ENCODE results near the gene ACACA. TPM values are rescaled to one million over a fixed set of nuclear protein-coding genes. Genes with fewer than 3 reads are reported as not detected.

The ACACA gene
- total RNA-seq, 4 donors from 2014 or later, result 30.0 to 69.7 (median 49.9) TPM

- H3K9me3 ChIP-seq, result no peaks in the 10 kb centered on the region
- no peak overlapping the region for H3K4me3 ChIP-seq
- H3K4me1 ChIP-seq, result peaks cover 0 to 9% (median 3%) of the 10 kb centered on the region in 4 donors
- DNase-seq (ENCODE audit: low spot score in 2 of 2), result no peak
- no peaks in the 10 kb centered on the region for H3K27me3 ChIP-seq
- H3K27ac ChIP-seq, result no peak overlapping the region
- TF ChIP-seq CTCF (IDR thresholded peaks at IDR 0.05), result no peak
- no peak for TF ChIP-seq POLR2A (IDR thresholded peaks at IDR 0.05)
- no peak for TF ChIP-seq EP300 (IDR thresholded peaks at IDR 0.05)
- H3K36me3 ChIP-seq, result peaks cover 0 to 42% (median 0%) of the 10 kb centered on the region in 3 donors
- 73 to 74% methylated on average over 6 of the region's 6 CpGs for WGBS, 2 donors
Measured at GRCh38 chr17:37134050-37134449, 272.6 kb downstream of the ACACA start.

- WGBS, 2 donors, result 63 to 68% methylated on average over 5 of the region's 5 CpGs
- Histone ChIP-seq H3K4me3 (no peak overlapping the region), H3K27me3 (no peaks in the 10 kb centered on the region), H3K27ac (no peak overlapping the region), H3K9me3 (no peaks in the 10 kb centered on the region), H3K4me1 (peaks cover 0 to 9% (median 3%) of the 10 kb centered on the region in 4 donors), H3K36me3 (peaks cover 0 to 45% (median 0%) of the 10 kb centered on the region in 3 donors)
- TF ChIP-seq EP300 (IDR thresholded peaks at IDR 0.05), result no peak
- TF ChIP-seq POLR2A (IDR thresholded peaks at IDR 0.05), result no peak
- TF ChIP-seq CTCF (IDR thresholded peaks at IDR 0.05), result no peak
- DNase-seq (ENCODE audit: low spot score in 2 of 2), result no peak
Measured at GRCh38 chr17:37133136-37133535, 273.5 kb downstream of the ACACA start.

- TF ChIP-seq POLR2A (IDR thresholded peaks at IDR 0.05), result no peak
- no peak for TF ChIP-seq EP300 (IDR thresholded peaks at IDR 0.05)
- no peak for TF ChIP-seq CTCF (IDR thresholded peaks at IDR 0.05)
- Histone ChIP-seq H3K4me1 (peaks cover 0 to 9% (median 3%) of the 10 kb centered on the region in 4 donors), H3K9me3 (no peaks in the 10 kb centered on the region), H3K4me3 (no peak overlapping the region), H3K27ac (no peak overlapping the region), H3K36me3 (peaks cover 0 to 45% (median 0%) of the 10 kb centered on the region in 3 donors), H3K27me3 (no peaks in the 10 kb centered on the region)
- WGBS, 2 donors, result 87 to 88% methylated on average over 16 of the region's 16 CpGs
- DNase-seq (ENCODE audit: low spot score in 2 of 2), result no peak
Measured at GRCh38 chr17:37131669-37132611, 274.7 kb downstream of the ACACA start.

GRCh38 chr17:37130984-37131446, 275.6 kb downstream of the ACACA start:
- Histone ChIP-seq H3K9me3 (no peaks in the 10 kb centered on the region), H3K4me1 (peaks cover 0 to 9% (median 3%) of the 10 kb centered on the region in 4 donors), H3K4me3 (no peak overlapping the region), H3K36me3 (peaks cover 0 to 45% (median 0%) of the 10 kb centered on the region in 3 donors), H3K27me3 (no peaks in the 10 kb centered on the region), H3K27ac (no peak overlapping the region)
- no peak for DNase-seq (ENCODE audit: low spot score in 2 of 2)
- no peak for TF ChIP-seq POLR2A (IDR thresholded peaks at IDR 0.05)
- TF ChIP-seq CTCF (IDR thresholded peaks at IDR 0.05), result no peak
- TF ChIP-seq EP300 (IDR thresholded peaks at IDR 0.05), result no peak
- 50 to 68% methylated on average over 3 of the region's 3 CpGs for WGBS, 2 donors

GRCh38 chr17:37124821-37125173, 281.8 kb downstream of the ACACA start:
- TF ChIP-seq CTCF (IDR thresholded peaks at IDR 0.05), result no peak
- no peak for TF ChIP-seq POLR2A (IDR thresholded peaks at IDR 0.05)
- TF ChIP-seq EP300 (IDR thresholded peaks at IDR 0.05), result no peak
- no peak overlapping the region for H3K4me3 ChIP-seq
- no peak overlapping the region for H3K27ac ChIP-seq
- peaks cover 0 to 73% (median 0%) of the 10 kb centered on the region in 3 donors for H3K36me3 ChIP-seq
- WGBS, 2 donors, result 89 to 91% methylated on average over 4 of the region's 4 CpGs
- no peak for DNase-seq (ENCODE audit: low spot score in 2 of 2)
- H3K27me3 ChIP-seq, result no peaks in the 10 kb centered on the region
- H3K9me3 ChIP-seq, result no peaks in the 10 kb centered on the region
- H3K4me1 ChIP-seq, result no peaks in the 10 kb centered on the region

Measured in tibial nerve (tissue), 4 donors.